ENCODE results near the gene NFKBIE. TPM values are rescaled to one million over a fixed set of nuclear protein-coding genes. Genes with fewer than 3 reads are reported as not detected.
A peak's percentile ranks its signal among the peaks of the same experiment; 100 is the strongest.

Gene NFKBIE
- total and polyA plus RNA-seq, 9 of the 15 experiments (the other 6 are each of a cell fraction or from before 2014, with no cell fraction given), result 2.1 to 16.4 (median 11.7) TPM

DNA sequence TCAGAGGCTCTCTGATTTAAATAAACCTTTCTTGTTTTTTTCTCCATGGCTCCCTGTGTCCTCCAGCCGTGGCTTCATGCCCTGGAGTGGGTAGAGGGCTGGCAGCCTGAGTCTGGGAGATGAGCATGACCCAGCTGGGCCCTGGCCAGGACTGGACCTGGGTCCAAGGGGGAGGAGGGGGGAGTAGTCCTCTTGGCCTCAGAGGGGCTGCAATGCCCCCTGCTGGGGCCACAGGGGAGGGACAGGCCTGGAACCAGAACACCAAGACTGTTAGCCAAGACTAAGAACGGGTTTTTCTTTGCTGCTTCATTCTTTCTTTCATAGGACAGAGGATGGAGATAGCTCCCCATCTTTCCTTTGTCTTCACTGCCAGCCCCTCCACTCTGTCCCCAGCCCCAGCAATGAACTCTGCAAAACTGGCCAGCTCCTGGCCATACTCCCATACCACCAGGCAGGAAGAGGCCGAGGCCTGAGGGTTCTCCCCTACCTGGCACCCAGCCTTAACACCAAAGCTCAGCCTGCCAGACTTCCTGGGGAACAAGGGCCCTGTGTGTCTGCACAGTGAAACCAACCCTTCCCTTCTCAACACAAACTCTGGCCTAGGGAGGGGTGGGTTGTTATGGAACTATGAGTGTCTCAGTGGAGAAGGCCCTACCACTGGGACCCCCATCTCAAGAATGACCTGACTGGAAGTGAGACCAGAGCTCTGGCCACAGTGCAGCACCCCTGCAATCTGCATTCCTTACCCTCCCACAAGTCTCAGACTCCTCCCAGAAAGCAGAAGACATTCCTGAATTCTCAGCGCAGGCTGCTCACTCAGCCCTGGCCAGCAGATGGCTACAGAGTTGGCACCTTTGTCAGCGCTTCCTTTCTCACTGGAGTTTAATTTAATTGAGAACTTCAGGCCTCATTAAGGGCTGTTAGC is 31.0 kb downstream of the NFKBIE start (continued):
- TF ChIP-seq SP1 (CRISPR knock-in tag; IDR thresholded peaks at IDR 0.05), result no peak
- 0 out of 2 replicates have a peak, but pooled peaks have one; percentile 12 for TF ChIP-seq ARID1B (IDR thresholded peaks at IDR 0.05)
- TF ChIP-seq U2AF1 (optimal IDR thresholded peaks at IDR 0.05; ENCODE audit: low read depth, low read length), result no peak
- TF ChIP-seq RBM39 (optimal IDR thresholded peaks at IDR 0.05; ENCODE audit: low read depth, low read length), result peak; percentile 53
- TF ChIP-seq SPI1 (IDR thresholded peaks at IDR 0.05; ENCODE audit: borderline replicate concordance, low read depth, low read length), result 0 out of 2 replicates have a peak, but pooled peaks have one; percentile 19
- 0 out of 4 replicates have a peak, but pooled peaks of 1 of the 2 experiments have one; percentile 27 for TF ChIP-seq ARNT (IDR thresholded peaks at IDR 0.05)
- TF ChIP-seq CCNT2 (IDR thresholded peaks at IDR 0.05; ENCODE audit: borderline replicate concordance, extremely low read depth, insufficient read length, low read depth, low read length), result no peak
- TF ChIP-seq RB1 (IDR thresholded peaks at IDR 0.05; ENCODE audit: low read depth), result peak; percentile 51; the same call in 1 of the 2 replicates
- peak; percentile 83 for TF ChIP-seq CC2D1A (IDR thresholded peaks at IDR 0.05)
- TF ChIP-seq, protein P1, sequence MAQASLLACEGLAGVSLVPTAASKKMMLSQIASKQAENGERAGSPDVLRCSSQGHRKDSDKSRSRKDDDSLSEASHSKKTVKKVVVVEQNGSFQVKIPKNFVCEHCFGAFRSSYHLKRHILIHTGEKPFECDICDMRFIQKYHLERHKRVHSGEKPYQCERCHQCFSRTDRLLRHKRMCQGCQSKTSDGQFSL (CRISPR knock-in tag; IDR thresholded peaks at IDR 0.05), result peak; percentile 68
- TF ChIP-seq, protein P1 (tag; IDR thresholded peaks at IDR 0.05), result no peak; a peak in 1 of 4 replicates
- peak; percentile 70 to 82 for TF ChIP-seq MAZ (CRISPR knock-in tag; conservative IDR thresholded peaks at IDR 0.05 in 1 of 2, IDR thresholded peaks at IDR 0.05 in 1 of 2)
- TF ChIP-seq, protein P2, sequence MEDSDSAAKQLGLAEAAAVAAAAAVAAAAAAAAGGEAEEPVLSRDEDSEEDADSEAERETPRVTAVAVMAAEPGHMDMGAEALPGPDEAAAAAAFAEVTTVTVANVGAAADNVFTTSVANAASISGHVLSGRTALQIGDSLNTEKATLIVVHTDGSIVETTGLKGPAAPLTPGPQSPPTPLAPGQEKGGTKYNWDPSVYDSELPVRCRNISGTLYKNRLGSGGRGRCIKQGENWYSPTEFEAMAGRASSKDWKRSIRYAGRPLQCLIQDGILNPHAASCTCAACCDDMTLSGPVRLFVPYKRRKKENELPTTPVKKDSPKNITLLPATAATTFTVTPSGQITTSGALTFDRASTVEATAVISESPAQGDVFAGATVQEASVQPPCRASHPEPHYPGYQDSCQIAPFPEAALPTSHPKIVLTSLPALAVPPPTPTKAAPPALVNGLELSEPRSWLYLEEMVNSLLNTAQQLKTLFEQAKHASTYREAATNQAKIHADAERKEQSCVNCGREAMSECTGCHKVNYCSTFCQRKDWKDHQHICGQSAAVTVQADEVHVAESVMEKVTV (CRISPR knock-in tag; IDR thresholded peaks at IDR 0.05), result peak; percentile 90
- TF ChIP-seq BCL6 (CRISPR knock-in tag; IDR thresholded peaks at IDR 0.05), result no peak
- TF ChIP-seq, protein P3, sequence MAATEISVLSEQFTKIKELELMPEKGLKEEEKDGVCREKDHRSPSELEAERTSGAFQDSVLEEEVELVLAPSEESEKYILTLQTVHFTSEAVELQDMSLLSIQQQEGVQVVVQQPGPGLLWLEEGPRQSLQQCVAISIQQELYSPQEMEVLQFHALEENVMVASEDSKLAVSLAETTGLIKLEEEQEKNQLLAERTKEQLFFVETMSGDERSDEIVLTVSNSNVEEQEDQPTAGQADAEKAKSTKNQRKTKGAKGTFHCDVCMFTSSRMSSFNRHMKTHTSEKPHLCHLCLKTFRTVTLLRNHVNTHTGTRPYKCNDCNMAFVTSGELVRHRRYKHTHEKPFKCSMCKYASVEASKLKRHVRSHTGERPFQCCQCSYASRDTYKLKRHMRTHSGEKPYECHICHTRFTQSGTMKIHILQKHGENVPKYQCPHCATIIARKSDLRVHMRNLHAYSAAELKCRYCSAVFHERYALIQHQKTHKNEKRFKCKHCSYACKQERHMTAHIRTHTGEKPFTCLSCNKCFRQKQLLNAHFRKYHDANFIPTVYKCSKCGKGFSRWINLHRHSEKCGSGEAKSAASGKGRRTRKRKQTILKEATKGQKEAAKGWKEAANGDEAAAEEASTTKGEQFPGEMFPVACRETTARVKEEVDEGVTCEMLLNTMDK (IDR thresholded peaks at IDR 0.05; ENCODE audit: borderline replicate concordance, insufficient read depth, low read depth, low read length, poor library complexity, severe bottlenecking), result peak; percentile 78
